Measurements from ENCODE around the gene OPRM1.
A peak's percentile ranks its signal among the peaks of the same experiment; 100 is the strongest.
"Not testable (repeated sequence)": the region's sequence is repeated elsewhere in the genome, so short reads cannot be mapped to it uniquely, and the experiment has no call there.

Gene OPRM1

GRCh38 chr6:154210678-154211077 lies 171.6 kb downstream of the OPRM1 start:
- no peak for DNase-seq

- DNase-seq: no peak
Measured at GRCh38 chr6:154213782-154214181, 174.7 kb downstream of the OPRM1 start.

GRCh38 chr6:154218301-154218700 lies 179.3 kb downstream of the OPRM1 start:
- DNase-seq: peak; percentile 9

GRCh38 chr6:154218787-154219186 lies 179.7 kb downstream of the OPRM1 start:
- DNase-seq: no peak

- no peak for DNase-seq
Measured at GRCh38 chr6:154219250-154219649, 180.2 kb downstream of the OPRM1 start.

GRCh38 chr6:154222716-154223115 lies 183.7 kb downstream of the OPRM1 start:
- DNase-seq: no peak

- DNase-seq: no peak
Measured at GRCh38 chr6:154223296-154223695, 184.3 kb downstream of the OPRM1 start.

GRCh38 chr6:154226461-154226860 lies 187.4 kb downstream of the OPRM1 start:
- DNase-seq: no peak

- DNase-seq: no peak
Measured at GRCh38 chr6:154227862-154228520, 189.0 kb downstream of the OPRM1 start.

- DNase-seq: no peak
Measured at GRCh38 chr6:154228521-154228905, 189.5 kb downstream of the OPRM1 start.

- DNase-seq: no peak
Measured at GRCh38 chr6:154229786-154230185, 190.7 kb downstream of the OPRM1 start.

GRCh38 chr6:154230393-154230792 lies 191.4 kb downstream of the OPRM1 start:
- no peak for DNase-seq

- DNase-seq: no peak
Measured at GRCh38 chr6:154230910-154231595, 192.0 kb downstream of the OPRM1 start.

GRCh38 chr6:154232013-154232910 lies 193.2 kb downstream of the OPRM1 start:
- DNase-seq: no peak

- no peak for DNase-seq
Measured at GRCh38 chr6:154233383-154233782, 194.3 kb downstream of the OPRM1 start.

- no peak for DNase-seq
Measured at GRCh38 chr6:154234019-154234772, 195.2 kb downstream of the OPRM1 start.

GRCh38 chr6:154236646-154237301 lies 197.7 kb downstream of the OPRM1 start:
- DNase-seq: no peak

GRCh38 chr6:154238831-154239230 lies 199.8 kb downstream of the OPRM1 start:
- no peak for DNase-seq

GRCh38 chr6:154239392-154239791 lies 200.4 kb downstream of the OPRM1 start:
- DNase-seq: no peak

- not testable (repeated sequence) for DNase-seq
Measured at GRCh38 chr6:154241061-154241460, 202.0 kb downstream of the OPRM1 start.

- DNase-seq: no peak
Measured at GRCh38 chr6:154241581-154241980, 202.5 kb downstream of the OPRM1 start.

GRCh38 chr6:154242617-154243357 lies 203.7 kb downstream of the OPRM1 start:
- no peak for DNase-seq
